ENCODE results near the gene PLOD2.

DNA sequence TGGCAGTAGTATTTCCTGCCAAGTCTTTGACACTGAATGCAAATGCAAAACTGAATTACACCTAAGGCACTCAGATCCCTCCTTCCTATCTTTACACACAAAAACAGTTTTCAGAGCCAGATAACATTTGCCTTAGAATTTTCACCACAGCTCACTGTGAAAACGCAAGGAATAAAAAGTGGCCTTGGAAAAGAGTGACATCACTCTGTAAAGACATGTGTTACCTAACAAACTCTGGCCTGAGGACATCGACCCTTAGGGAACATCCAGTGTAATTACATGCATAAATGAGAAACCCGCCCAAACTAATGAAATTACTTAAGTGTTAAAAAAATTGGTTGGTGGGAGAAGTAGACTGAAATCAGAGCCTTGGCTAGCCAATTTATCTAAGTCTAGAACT is 88.9 kb downstream of the PLOD2 start:
- TF ChIP-seq CEBPB (IDR thresholded peaks at IDR 0.05) (no peak), EGR1 (IDR thresholded peaks at IDR 0.05) (no peak), EP300 (IDR thresholded peaks at IDR 0.05; ENCODE audit: borderline replicate concordance) (no peak), NFIC (IDR thresholded peaks at IDR 0.05) (no peak), RAD21 (IDR thresholded peaks at IDR 0.05; ENCODE audit: low read depth) (no peak), TCF12 (IDR thresholded peaks at IDR 0.05; ENCODE audit: low read depth) (no peak), TEAD4 (IDR thresholded peaks at IDR 0.05) (no peak), TAF1 (IDR thresholded peaks at IDR 0.05; ENCODE audit: low read depth) (no peak), CREB1 (IDR thresholded peaks at IDR 0.05; ENCODE audit: low read depth) (no peak)
- TF ChIP-seq, protein P1, sequence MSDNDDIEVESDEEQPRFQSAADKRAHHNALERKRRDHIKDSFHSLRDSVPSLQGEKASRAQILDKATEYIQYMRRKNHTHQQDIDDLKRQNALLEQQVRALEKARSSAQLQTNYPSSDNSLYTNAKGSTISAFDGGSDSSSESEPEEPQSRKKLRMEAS (IDR thresholded peaks at IDR 0.05), result no peak
- TF ChIP-seq, protein P2, sequence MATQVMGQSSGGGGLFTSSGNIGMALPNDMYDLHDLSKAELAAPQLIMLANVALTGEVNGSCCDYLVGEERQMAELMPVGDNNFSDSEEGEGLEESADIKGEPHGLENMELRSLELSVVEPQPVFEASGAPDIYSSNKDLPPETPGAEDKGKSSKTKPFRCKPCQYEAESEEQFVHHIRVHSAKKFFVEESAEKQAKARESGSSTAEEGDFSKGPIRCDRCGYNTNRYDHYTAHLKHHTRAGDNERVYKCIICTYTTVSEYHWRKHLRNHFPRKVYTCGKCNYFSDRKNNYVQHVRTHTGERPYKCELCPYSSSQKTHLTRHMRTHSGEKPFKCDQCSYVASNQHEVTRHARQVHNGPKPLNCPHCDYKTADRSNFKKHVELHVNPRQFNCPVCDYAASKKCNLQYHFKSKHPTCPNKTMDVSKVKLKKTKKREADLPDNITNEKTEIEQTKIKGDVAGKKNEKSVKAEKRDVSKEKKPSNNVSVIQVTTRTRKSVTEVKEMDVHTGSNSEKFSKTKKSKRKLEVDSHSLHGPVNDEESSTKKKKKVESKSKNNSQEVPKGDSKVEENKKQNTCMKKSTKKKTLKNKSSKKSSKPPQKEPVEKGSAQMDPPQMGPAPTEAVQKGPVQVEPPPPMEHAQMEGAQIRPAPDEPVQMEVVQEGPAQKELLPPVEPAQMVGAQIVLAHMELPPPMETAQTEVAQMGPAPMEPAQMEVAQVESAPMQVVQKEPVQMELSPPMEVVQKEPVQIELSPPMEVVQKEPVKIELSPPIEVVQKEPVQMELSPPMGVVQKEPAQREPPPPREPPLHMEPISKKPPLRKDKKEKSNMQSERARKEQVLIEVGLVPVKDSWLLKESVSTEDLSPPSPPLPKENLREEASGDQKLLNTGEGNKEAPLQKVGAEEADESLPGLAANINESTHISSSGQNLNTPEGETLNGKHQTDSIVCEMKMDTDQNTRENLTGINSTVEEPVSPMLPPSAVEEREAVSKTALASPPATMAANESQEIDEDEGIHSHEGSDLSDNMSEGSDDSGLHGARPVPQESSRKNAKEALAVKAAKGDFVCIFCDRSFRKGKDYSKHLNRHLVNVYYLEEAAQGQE (IDR thresholded peaks at IDR 0.05; ENCODE audit: low read depth), result no peak
